ENCODE measurements around the gene ZNF26.
"Not testable (repeated sequence)": the region's sequence is repeated elsewhere in the genome, so short reads cannot be mapped to it uniquely, and the experiment has no call there.

ZNF26 gene

GRCh38 chr12:132986001-132986884, at the start of gene ZNF26:
ZNF26 (plus strand) TSS chr12:132986367; CDS start chr12:132986841, 474 bp downstream.
- peak; percentile 86 for DNase-seq (ENCODE audit: low read depth)

DNA sequence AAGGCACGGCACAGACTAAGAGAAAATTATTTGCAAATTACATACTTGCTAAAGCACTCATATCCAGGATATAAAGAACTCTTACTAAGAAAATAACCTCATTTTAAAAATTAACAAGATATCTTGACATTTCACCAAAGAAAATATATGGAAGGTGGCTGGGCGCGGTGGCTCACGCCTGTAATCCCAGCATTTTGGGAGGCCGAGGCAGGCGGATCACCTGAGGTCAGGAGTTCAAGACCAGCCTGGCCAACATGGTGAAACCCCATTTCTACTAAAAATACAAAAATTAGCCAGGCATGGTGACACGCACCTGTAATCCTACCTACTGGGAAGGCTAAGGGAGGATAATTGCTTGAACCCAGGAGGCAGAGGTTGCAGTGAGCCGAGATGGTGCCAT, 49.2 kb upstream of the ZNF26 start:
- not testable (repeated sequence) for DNase-seq (ENCODE audit: low read depth)

- DNase-seq (ENCODE audit: low read depth) = no peak
These were observed 48.7 kb upstream of the ZNF26 start for GRCh38 chr12:132937476-132937875.

- not testable (repeated sequence) for DNase-seq (ENCODE audit: low read depth)
These were observed 47.4 kb upstream of the ZNF26 start for GRCh38 chr12:132938807-132939206.

- DNase-seq (ENCODE audit: low read depth) = no peak
These were observed 46.0 kb upstream of the ZNF26 start for GRCh38 chr12:132940071-132940719.

DNA sequence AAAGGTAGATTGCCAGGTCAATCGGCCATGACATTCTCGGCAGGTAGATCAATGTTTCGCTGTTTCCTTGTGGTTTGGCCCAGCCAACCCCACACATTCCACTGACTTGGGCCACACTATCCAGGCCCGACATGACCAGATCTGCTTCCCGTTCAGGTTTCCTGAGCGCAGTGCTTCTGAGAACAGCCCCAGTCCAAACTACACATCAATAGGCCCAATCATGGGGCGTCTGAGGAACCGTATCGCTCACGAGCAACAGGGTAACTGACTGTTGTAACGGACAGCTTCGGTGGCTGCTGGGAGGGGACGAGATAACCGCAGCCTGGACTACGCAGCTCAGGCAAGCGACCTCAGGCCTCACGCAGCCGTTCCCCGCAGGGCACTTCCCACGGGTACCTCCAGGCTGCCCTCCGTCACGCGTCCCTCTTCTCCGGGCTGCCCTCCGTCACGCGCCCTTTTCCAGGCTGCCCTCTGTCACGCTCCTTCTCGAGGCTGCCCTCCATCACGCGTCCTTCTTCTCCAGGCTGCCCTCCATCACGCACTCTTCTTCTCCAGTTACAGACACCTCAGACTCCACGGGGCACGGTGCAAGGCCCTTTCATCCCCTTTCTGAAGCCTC, 44.7 kb upstream of the ZNF26 start:
- no peak for DNase-seq (ENCODE audit: low read depth)

GRCh38 chr12:132942611-132943010, 43.6 kb upstream of the ZNF26 start:
- no peak for DNase-seq (ENCODE audit: low read depth)

GRCh38 chr12:132945806-132946205, 40.4 kb upstream of the ZNF26 start:
- no peak for DNase-seq (ENCODE audit: low read depth)

DNA sequence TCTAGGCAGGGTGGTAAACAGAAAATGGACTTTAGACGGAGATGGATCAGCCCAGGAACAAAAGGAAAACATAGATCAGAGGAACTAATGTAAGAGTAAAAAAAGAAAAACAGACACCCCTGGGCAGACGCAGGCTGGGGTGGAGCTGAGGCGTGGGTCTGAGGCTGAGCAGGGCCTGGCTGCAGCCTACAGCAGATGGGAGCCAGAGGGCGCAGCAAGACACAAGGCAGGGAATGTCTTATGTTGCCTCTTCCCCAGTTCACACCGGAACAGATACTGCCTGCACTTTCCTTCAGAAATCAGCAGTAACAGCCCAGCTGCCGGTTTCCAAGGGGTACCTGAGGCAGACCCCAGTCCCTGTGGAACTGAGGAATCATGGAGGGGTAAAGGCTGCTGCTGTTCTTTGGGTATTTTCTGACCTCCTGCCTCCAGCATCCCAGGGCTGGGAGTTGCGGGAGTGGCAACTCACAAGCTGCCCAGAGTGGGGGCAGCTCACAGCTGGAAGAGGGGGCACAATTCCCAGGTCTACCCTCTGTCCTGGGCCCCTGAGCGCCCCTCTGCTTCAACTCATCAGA, 39.8 kb upstream of the ZNF26 start:
- no peak for DNase-seq (ENCODE audit: low read depth)

GRCh38 chr12:132948146-132949066, 37.8 kb upstream of the ZNF26 start:
- no peak for DNase-seq (ENCODE audit: low read depth)

- DNase-seq (ENCODE audit: low read depth) = no peak
These were observed 36.0 kb upstream of the ZNF26 start for GRCh38 chr12:132949936-132950837.

- no peak for DNase-seq (ENCODE audit: low read depth)
These were observed 35.2 kb upstream of the ZNF26 start for GRCh38 chr12:132950844-132951535.

DNA sequence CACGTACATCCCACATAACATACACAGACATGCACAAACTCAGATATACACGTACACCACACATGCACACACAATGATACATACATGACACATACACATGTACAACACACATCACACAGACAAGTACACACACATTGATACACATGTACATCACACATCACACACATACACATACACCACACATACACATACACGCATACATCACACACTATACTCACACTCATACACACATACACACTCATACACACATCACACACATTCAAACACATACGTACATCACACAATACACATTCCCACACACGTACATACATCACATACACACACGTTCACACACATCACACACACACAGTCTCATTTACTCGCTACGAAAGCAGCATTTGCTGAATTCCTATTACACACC, 34.5 kb upstream of the ZNF26 start:
- DNase-seq (ENCODE audit: low read depth) = no peak

GRCh38 chr12:132952371-132953162, 33.6 kb upstream of the ZNF26 start:
- no peak for DNase-seq (ENCODE audit: low read depth)

GRCh38 chr12:132953163-132953425, 33.1 kb upstream of the ZNF26 start:
- DNase-seq (ENCODE audit: low read depth) = no peak

DNA sequence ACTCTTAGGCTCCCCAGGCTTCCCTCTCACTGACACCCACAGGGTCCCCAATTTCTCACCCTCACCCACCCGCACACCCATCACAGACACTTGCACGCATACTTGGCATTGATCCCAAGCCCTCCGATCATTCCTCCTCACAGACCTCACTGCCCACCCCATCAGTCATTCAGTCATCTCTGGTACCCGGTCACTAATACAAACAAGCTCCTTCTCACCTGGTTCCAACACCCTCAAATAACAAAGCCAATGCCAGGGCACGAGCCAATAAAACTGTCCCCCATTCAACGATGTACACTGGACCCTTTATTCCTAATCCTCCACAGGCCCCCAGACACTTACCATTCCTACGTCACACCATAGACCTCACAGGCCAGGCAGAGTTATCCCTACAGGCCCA, 32.4 kb upstream of the ZNF26 start:
- DNase-seq (ENCODE audit: low read depth) = no peak

- no peak for DNase-seq (ENCODE audit: low read depth)
These were observed 31.6 kb upstream of the ZNF26 start for GRCh38 chr12:132954471-132955048.

- peak; percentile 83 for DNase-seq (ENCODE audit: low read depth)
These were observed 30.8 kb upstream of the ZNF26 start for GRCh38 chr12:132955094-132956010.

Measured in fibroblast of gingiva (primary cell).